Stimulated activated CD8-positive, alpha-beta memory T cell treated with anti-CD3 and anti-CD28 coated beads, Interleukin-7, amount 100 ng/mL, for 4 hours (primary cell): Measurements from ENCODE around the gene KCTD12.

Experiments used
- DNase-seq, 2 donors: peaks; one replicate each; pipeline ENCODE4 v3.0.0-alpha.2; 2020; ENCODE audit warnings: low read depth in 2 of 2

KCTD12 gene

DNA sequence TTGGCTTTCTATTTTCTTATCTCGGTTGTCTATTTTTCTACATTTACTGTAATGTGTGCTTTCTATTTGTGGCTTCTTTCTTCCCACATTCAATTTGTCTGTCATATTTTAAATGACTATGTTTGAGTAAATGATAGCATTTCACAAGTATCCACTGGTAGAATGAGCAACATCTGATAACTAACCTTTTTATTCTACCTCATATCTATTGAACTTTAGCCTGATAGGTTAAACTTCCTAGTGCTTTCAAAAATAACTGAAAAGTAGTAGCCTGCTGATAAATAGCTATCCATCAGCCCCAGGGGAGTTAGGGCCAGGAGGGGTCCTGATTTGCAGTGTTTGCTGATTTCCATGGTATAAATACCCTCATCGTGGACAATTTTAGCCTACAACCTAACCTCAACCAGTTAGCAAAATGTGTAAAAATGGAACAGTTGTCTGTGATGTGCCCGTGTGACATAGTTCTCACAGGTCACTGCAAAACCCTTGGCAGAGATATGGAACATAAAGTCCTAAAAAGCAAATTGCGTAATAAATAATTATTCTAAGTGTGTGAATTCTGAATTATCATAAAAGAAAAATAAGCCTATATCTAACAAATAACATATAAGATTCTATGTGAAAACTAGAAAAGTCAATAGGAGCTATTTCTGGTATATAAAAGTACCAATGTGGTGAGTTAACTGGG, 32.1 kb downstream of the KCTD12 start:
- no peak for DNase-seq

DNA sequence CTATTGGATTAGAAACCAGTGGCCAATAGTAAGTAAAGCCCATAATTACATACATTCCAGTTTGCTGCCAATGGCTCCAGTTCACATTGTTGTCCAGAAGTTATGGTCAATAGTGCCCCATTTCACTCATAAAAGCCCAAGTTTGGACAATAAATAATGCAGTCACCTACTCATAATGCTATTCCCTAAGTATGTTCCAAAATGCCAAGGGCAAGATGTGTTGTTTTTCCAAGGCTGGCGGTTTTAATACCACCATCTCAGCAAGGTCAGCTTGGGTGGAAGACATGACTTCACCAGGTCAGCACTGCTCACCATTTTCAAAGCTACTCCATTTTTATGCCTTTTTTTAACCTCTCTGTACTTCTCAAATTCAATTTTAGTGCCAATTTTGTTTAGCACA, 32.7 kb downstream of the KCTD12 start:
- DNase-seq, result no peak

DNA sequence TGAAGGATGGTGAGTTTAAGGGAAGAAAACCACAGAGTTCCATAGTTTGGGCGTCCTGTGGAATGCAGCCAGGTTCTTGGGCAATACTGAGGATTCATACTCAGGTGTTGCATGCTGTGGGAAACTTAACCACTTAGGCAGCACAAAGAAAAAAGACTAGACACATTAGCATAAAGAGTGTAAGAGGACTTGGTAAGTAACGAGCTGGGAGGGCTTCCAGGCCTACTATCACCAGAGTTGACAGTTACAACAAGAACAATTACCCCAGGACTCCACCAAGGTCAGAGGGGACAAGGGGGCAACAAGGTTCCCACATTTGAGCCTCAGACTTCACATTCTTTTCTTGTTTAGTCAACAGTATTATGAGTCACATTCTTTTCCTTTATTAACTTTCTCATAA, 33.2 kb downstream of the KCTD12 start:
- no peak for DNase-seq

DNA sequence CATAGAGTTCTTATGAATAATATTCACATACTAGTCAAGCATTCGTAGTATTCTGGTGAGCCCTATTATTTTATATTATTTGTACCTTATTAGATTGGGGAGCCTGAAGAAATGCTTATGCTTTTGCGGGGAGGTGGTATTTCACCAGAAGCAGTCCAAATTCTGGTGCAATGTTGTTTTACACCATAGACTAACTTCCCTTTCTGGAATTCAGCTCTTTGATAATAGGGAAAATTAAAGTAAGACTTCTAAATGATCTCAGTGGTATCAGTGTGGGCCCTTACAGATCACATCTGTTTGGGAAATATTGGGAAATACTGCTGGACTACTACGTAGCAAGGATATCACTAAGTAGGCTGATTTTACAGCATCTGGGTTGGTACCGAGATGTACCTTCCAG, 34.2 kb downstream of the KCTD12 start:
- DNase-seq, result no peak

DNA sequence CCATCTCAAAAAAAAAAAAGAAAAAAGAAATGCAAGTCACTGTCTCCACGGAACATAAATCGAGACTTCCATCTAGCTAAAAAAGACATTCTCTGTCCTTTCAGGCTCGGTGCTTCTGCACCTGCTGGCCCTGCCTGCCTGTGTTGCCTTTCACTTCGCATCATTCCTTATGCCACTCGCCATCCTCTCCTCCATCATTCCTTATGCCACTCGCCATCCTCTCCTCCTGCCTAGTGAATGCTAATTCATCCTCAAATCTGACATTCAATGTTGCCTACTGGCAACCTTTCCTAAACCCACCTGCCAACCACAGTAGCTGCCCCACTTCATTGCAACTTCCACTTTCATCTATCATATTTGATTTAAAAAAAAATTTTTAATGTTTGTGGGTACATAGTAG, 36.7 kb downstream of the KCTD12 start:
- no peak for DNase-seq

DNA sequence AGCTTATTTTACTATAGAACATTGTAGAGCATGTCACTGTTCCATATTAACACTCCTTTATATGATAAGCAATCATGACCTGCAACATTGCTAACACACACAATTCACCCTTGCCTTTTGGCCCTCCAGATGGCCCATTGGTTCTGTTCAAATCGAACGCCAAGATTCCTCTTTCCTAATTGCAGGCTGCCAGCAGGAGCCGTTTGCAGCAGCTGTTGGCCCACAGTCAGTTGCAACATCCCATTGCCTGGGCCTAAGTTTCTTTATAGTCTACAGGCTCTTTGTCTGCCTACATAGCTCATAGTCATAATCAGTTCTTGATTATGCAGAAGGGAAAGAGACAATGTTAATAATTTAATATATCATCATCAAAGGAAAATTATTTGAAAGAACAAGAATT, 37.6 kb downstream of the KCTD12 start:
- DNase-seq, result no peak

DNA sequence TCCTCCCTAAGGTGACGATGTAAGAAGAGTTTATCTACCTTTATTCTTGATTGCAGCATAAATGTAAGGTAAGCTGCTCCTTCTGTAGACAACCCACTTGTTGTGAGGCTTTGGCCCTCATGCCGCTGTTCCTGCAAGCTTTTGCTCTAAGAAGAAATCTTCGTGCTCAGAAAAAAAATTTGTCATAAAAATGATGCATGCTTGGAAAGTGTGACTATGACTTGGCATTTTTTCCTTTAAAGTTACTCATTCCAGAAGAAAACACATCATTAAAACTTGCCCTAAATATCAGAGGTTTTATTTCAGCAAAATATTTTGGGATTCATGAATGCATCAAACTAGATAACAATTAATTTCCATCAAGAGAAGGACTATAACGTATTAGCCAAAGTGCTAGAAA, 39.8 kb downstream of the KCTD12 start:
- DNase-seq, result no peak

DNA sequence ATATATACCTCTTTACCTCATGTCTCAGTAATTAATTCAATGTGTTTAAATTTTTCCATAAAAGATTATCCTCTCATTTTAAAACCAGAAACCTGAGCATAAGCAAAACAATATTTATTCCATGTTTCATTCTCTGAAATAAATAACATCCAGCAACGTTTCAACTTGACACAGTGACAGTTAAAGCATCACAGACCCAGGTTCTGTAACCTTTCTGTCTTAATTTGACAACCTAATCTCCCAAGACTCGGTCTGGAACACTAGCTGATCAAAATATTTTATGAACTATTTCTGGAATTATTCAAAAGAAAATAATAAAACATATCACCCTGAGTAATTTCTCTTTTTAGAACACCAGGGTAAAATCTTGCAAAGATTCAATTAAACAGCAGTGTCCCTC, 40.3 kb downstream of the KCTD12 start:
- DNase-seq, result no peak

DNA sequence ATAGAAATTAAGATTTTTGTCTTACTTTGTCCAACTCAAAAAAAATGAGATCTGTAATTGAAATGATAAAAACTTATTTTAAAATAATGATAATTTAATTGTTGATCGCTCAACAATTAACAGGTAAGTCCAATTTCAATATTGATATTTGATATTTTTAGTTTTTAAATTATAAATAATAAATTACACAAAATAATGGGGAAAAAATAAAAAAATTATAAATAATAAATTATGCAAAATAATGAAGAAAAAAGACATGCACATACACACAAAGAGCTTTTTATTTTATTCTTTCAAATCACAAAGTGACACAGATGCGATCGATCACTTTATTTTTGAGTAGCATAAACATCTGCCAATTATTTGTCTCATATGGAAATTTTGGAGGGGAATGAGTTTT, 40.8 kb downstream of the KCTD12 start:
- DNase-seq, result no peak

DNA sequence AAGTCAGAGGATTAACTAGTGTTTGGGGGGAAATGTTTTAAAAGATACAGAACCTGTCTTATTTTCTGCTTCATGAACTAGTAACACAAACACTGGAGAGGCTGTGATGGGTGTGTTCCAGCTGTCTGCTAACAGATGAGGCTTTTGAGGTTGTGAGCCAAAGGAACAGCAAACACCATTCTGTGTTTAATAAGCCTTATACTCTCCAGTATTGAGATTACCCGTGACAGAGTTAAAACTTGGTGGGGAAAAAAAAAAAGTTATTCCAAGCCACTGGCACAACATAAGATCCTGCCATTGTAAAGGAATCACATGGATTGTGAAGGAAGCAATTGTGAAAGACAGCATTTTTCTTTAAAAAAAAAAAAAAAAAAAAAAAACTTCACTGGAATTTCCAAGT, 48.4 kb downstream of the KCTD12 start:
- DNase-seq, result no peak

DNA sequence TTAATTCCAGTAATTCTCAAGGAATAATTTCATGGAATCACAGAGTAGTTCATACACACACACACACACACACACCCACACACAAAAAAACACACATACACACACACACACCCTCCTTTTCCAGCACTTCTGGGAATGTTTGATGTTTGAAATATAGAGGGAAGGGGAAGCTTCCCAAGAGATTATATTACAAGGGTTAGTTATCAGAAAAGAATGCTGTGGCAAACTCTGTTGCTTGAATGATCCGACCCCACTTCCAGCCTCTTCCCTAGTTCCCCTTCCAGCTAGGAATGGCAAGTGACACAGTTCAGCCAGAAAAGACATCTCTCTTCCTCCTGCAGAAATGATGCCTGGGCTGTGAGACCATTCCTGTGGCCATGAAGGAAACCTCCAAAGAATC, 49.9 kb downstream of the KCTD12 start:
- no peak for DNase-seq

DNA sequence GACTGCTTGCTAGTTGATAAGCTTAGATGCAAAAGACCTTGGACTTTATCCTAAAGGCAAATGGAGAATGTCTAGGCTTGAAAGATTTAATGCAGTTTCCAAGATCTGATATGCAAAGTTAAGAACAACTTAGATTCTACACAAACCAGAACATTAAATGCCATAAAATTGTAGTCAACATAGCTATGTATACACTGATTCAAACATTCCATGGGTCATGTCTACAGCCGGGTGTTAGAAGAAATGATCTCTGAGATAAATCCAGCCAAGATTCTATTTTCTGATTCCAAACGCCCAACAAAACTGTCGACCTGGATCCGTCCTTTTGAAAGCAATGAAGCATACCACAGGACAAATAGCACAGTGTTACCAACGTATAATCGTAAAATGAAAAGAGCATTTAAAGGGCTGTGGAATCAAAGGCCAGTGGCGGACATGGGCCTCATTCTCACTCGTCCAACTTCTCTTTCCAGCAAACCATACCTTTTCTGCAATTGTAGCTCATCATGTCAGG, 52.7 kb downstream of the KCTD12 start:
- DNase-seq, result no peak

DNA sequence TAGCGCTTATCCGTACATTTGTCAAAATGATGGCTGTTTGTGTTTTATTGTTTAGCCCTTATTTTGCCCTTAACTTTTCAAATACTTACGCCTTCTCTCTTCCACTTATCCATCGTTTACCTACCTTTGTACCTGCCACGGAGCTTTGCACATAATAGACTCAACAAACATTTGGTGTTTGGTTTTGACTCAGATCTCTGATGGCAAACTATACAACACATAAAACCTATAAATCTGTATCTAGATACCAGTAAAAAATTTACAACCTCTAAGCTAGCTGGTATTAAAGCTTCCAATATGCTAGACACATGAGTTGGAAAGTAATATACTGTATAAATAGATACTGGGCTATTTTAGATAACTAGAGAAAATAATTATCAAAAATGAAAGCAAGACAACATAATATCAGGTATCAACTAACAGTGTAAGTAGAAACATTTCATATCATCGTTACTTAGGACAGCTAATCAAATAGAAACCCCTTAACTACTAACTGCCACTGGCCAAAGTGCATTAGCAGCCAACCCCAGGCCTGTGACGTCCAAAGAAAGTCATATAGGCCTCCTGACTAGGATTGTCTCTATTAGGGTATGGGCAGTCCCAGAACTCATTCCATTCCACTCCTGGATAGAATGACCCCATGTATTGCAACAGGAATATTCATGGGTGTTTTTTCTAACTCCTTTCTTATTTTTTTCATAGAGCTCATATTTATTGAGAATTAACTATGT, 53.8 kb downstream of the KCTD12 start:
- no peak for DNase-seq

DNA sequence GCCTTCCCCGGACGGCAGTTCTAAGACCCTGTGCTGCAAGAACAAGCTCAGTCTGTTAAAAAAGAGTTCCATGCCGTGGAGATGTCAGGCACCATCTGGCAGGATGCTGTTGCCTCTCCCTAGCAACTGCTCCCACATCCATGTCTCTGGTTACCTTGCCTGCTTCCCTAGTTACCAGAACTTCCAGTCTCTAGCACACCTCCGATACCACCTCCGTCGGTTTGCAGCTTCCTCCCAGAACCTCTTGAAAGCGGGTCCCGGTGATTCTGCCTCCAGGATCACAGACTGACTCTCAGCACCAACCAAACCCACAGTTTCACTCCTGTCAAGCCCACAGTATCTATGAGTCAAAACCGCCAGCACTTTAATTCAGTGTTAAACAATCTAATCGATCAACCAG, 55.4 kb downstream of the KCTD12 start:
- DNase-seq, result no peak
